ENCODE data around the gene RBP3.

The RBP3 gene

DNA sequence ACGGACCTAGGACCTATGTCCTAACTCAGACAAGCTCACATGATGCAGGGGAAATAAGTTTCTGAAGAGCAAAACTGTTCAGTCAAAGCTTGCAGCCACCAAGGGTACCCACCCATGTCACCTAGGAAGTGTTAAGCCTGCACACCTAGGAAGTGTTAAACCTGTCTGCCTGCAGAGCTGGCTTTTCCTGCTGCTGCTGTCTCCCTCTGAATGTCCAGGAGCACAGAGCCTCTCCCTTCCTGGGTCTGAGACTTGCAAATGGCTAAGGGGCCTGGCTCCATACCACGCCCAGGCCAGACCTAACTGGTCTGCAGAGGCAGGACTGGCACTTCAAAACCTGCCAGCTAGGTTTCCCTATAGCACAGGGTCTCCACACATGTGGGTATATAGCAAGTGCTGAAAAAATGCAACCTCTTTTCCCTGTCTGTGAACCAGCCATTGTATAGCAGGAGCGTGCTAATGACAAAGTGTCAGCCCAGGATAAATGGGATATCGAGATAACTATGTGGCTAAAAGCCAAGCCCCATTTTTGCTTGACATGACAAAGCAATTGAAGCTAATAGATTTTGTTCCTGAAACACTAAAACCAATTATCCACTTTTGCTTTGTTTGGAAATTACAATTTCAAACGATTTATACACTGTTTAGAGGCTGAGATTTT is 24.4 kb upstream of the RBP3 start:
- H3K27ac Mint-ChIP-seq, result no peak overlapping the region

DNA sequence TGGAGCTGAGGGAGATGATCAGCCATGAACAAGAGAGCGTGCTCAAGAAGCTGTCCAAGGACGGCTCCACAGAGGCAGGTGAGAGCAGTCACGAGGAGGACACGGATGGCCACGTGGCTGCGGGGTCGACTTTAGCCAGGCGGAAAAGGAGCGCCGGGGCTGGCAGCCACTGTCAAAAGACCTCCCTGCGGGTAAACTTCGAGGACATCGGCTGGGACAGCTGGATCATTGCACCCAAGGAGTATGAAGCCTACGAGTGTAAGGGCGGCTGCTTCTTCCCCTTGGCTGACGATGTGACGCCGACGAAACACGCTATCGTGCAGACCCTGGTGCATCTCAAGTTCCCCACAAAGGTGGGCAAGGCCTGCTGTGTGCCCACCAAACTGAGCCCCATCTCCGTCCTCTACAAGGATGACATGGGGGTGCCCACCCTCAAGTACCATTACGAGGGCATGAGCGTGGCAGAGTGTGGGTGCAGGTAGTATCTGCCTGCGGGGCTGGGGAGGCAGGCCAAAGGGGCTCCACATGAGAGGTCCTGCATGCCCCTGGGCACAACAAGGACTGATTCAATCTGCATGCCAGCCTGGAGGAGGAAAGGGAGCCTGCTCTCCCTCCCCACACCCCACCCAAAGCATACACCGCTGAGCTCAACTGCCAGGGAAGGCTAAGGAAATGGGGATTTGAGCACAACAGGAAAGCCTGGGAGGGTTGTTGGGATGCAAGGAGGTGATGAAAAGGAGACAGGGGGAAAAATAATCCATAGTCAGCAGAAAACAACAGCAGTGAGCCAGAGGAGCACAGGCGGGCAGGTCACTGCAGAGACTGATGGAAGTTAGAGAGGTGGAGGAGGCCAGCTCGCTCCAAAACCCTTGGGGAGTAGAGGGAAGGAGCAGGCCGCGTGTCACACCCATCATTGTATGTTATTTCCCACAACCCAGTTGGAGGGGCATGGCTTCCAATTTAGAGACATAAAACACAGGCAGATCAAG is 22.6 kb upstream of the RBP3 start:
- Mint-ChIP-seq H3K27ac (no peak overlapping the region), H3K4me1 (ENCODE audit: low read depth) (no peaks in the 10 kb centered on the region), H3K27me3 (ENCODE audit: low read depth) (no peaks in the 10 kb centered on the region), H3K4me3 (no peak overlapping the region), H3K9me3 (peaks cover 6% of the 10 kb centered on the region), H3K36me3 (ENCODE audit: low read depth) (no peaks in the 10 kb centered on the region)

More for the DNA sequence above, 24.4 kb upstream of the RBP3 start:
- Mint-ChIP-seq H3K27me3 (ENCODE audit: low read depth) (peaks cover under 1% of the 10 kb centered on the region), H3K4me1 (ENCODE audit: low read depth) (no peaks in the 10 kb centered on the region), H3K9me3 (peaks cover 6% of the 10 kb centered on the region), H3K4me3 (no peak overlapping the region), H3K36me3 (ENCODE audit: low read depth) (no peaks in the 10 kb centered on the region)

DNA sequence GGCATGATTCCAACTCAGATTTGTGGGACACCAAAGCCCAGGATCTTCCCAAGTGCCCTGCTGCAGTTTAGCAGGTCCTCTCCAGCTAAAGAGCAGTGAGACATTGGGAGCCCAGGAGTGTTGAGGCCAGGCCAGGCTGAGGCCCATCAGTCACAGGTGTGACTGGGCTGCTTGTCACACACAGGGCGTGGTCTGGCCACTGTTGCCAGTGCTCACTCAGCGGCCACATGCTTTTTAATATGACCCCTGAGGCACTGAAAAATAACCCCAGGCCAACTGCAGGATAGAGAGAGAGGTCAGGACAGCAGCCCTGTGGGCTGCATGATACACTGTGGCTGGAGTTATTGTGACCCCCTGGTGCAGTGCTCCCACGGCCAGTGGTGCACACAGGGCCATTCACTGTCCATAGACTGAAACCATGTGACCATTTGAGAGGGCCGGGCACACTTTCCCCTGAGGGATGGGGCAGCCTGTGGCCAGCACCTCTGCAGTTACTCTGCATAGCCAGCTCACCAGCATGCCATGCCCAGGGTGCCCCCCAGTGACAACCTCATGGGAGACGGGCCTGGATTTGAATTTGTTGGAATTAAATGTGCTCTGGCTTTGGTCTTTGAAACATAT is 21.7 kb upstream of the RBP3 start:
- Mint-ChIP-seq H3K4me1 (ENCODE audit: low read depth) (no peaks in the 10 kb centered on the region), H3K27ac (no peak overlapping the region), H3K36me3 (ENCODE audit: low read depth) (no peaks in the 10 kb centered on the region), H3K9me3 (peaks cover 6% of the 10 kb centered on the region), H3K27me3 (ENCODE audit: low read depth) (no peaks in the 10 kb centered on the region), H3K4me3 (no peak overlapping the region)

DNA sequence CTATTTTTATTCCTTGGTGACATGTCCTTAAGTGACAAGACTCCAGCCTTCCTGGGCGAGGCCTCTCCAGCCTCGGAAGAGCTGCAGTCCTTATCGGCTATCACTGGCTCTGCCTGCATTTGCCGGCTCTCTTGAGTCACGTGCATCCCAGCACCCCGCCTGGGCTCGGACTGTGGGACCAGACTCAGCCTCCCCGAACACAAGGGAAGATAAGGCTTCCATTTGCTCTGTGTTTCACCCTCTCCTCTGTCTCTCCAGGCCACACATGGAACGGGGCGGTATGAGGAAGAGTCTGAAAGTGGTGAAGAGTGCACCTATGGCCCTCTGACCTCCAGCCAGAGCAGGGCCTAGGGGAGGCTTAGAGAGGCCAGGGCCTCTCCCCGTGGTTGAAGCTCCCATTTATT is 21.2 kb upstream of the RBP3 start:
- no peak overlapping the region for H3K27ac Mint-ChIP-seq

DNA sequence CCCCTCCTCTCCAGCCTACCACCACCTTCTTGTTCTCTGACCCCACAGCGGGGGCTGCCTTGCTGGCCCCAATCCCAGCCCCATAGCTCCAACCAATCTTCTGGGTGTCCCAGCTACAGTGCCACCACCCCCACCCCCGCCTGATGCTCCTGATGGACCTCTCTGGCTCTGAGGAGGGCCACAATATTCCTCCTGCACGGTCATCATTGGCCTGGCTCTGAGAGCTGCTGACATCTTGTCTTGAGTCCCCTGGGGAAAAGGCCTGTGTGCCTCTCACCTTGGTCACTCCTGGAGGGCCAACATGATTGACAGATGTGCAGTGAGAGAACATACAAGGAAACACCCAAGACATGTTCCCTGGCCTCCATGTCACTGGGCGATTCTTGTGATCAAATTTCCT is 18.3 kb upstream of the RBP3 start:
- Mint-ChIP-seq H3K27me3 (ENCODE audit: low read depth) (no peaks in the 10 kb centered on the region), H3K9me3 (peaks cover 6% of the 10 kb centered on the region), H3K36me3 (ENCODE audit: low read depth) (no peaks in the 10 kb centered on the region), H3K4me1 (ENCODE audit: low read depth) (no peaks in the 10 kb centered on the region), H3K27ac (no peak overlapping the region), H3K4me3 (no peak overlapping the region)

More for the DNA sequence above, 21.2 kb upstream of the RBP3 start:
- H3K9me3 Mint-ChIP-seq, result peaks cover 6% of the 10 kb centered on the region
- no peaks in the 10 kb centered on the region for H3K27me3 Mint-ChIP-seq (ENCODE audit: low read depth)
- H3K36me3 Mint-ChIP-seq (ENCODE audit: low read depth), result no peaks in the 10 kb centered on the region
- no peaks in the 10 kb centered on the region for H3K4me1 Mint-ChIP-seq (ENCODE audit: low read depth)
- H3K4me3 Mint-ChIP-seq, result no peak overlapping the region

DNA sequence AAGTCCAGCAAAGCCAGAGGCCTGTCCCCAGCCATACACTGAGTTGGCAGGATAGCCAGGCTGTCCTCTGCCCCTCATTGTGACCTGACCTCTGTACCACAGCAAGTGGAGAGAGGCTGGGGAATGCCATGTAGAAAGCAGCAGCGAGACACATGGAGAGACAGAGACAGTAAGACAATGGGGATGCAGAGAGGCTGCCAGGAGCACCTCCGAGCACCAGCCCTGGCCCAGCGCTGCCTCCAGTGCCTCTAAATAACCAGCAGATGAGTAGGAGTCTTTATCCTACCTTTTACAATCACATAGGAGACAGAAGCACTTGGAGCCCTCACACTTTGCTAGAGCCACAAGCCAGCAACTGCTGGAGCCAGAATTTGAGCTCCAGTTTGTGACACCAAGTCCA is 17.8 kb upstream of the RBP3 start:
- no peaks in the 10 kb centered on the region for H3K27me3 Mint-ChIP-seq (ENCODE audit: low read depth)
- H3K27ac Mint-ChIP-seq, result no peak overlapping the region
- no peaks in the 10 kb centered on the region for H3K36me3 Mint-ChIP-seq (ENCODE audit: low read depth)
- no peak overlapping the region for H3K4me3 Mint-ChIP-seq
- H3K4me1 Mint-ChIP-seq (ENCODE audit: low read depth), result no peaks in the 10 kb centered on the region
- H3K9me3 Mint-ChIP-seq, result peaks cover 6% of the 10 kb centered on the region

DNA sequence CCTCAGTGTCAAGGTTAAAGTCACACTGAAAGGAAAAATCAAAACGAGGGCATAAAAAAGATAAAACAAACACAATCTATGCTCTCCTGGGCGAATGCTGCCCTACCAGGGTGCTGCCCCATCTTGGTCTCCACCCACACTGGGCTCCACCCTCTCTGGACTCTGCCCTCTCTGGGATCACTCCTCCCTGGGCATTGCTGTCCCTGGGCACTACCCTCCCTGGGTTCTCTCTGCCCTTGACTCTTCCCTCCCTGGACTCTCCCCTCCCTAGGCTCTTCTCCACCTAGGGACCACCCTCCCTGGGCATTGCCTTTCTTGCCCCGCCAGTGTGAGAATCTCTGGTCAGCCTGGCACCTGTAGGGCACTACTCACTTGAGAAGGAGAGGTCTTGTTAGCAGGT is 17.4 kb upstream of the RBP3 start:
- Mint-ChIP-seq H3K4me1 (ENCODE audit: low read depth) (no peaks in the 10 kb centered on the region), H3K4me3 (no peak overlapping the region), H3K36me3 (ENCODE audit: low read depth) (no peaks in the 10 kb centered on the region), H3K27me3 (ENCODE audit: low read depth) (no peaks in the 10 kb centered on the region), H3K27ac (no peak overlapping the region), H3K9me3 (peaks cover 6% of the 10 kb centered on the region)

DNA sequence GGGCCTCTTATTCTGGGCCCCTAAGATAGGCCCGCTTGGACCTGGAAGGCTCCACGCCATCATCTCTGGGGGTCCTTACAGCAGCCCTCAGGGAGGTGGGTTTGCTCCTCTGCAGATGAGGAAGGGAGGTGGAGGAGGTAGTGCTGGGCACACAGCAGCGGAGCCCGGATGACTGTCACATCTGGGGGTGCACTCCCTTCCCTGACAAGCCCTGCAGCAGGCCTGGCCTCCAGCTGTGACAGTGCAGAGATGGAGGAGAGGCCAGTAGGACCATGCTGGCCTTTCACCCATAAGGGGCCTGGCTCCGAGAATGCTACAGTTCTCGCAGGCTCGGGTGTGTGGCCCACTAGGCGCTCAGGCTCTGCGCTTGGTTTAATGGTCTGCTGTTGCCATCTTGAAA is 16.7 kb upstream of the RBP3 start:
- no peaks in the 10 kb centered on the region for H3K36me3 Mint-ChIP-seq (ENCODE audit: low read depth)
- no peaks in the 10 kb centered on the region for H3K27me3 Mint-ChIP-seq (ENCODE audit: low read depth)
- H3K4me1 Mint-ChIP-seq (ENCODE audit: low read depth), result no peaks in the 10 kb centered on the region
- no peak overlapping the region for H3K4me3 Mint-ChIP-seq
- no peak overlapping the region for H3K27ac Mint-ChIP-seq
- H3K9me3 Mint-ChIP-seq, result peaks cover 6% of the 10 kb centered on the region

DNA sequence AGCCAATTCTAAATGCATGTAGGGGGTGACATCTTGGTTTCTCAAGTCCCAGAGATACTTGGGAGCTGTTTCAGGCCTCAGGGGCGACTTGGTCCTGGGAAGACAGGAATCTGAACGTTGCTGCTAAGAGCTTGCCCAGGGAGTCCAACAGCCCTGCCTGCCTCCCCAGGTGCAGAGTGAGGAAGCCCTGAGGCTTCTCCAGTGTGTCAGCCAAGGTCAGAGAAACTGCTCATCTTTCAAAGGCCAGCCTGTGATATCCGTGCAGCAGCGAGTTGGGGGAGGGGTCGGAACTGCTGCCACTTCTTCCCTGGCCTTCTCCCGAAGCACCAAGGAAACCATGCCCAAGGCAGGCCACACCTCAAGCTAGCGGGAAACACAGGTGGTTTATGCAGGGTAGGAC is 16.2 kb upstream of the RBP3 start:
- no peak overlapping the region for H3K27ac Mint-ChIP-seq
- no peaks in the 10 kb centered on the region for H3K36me3 Mint-ChIP-seq (ENCODE audit: low read depth)
- H3K9me3 Mint-ChIP-seq, result peaks cover 6% of the 10 kb centered on the region
- no peaks in the 10 kb centered on the region for H3K4me1 Mint-ChIP-seq (ENCODE audit: low read depth)
- H3K4me3 Mint-ChIP-seq, result no peak overlapping the region
- H3K27me3 Mint-ChIP-seq (ENCODE audit: low read depth), result peaks cover 1% of the 10 kb centered on the region

DNA sequence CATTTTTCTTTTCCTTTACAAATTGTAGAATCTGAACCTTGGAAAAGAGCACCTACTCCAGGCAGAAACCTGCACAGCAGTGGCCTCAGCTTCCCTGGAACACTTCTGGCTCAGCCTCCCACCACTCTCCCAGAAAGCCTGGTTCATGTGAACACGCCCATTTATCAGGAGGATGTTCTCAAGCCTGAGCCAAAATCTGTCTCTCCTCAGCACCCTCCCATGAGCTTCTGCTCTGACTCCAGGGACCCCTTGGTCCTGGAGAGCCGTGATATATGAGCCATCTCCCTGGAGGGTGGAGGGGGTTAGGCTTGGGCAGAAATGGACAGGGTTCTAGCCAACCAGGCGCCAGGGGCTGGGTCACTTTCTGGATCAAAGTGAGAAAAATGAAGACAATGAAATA is 15.8 kb upstream of the RBP3 start:
- Mint-ChIP-seq H3K4me1 (ENCODE audit: low read depth) (no peaks in the 10 kb centered on the region), H3K9me3 (peaks cover 6% of the 10 kb centered on the region), H3K4me3 (no peak overlapping the region), H3K27ac (no peak overlapping the region), H3K36me3 (ENCODE audit: low read depth) (no peaks in the 10 kb centered on the region), H3K27me3 (ENCODE audit: low read depth) (peaks cover 4% of the 10 kb centered on the region)

DNA sequence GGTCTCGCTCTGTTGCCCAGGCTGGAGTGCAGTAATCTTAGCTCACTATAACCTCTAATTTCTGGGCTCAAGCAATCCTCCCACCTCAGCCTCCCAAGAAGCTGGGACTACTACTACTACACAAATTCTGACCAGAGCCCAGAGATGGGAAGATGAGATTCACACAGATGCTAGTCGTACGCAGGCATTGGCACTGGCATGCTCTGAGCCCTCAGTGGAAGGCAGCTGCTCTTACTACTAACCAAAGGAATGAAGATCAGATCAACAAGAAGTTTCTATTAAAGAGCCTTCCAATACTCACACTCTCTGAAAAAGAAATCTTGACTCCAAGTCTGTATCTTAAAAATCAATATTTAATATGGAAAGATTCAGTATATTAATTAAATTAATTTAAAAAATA is 15.2 kb upstream of the RBP3 start:
- peaks cover 2% of the 10 kb centered on the region for H3K9me3 Mint-ChIP-seq
- no peak overlapping the region for H3K27ac Mint-ChIP-seq
- H3K27me3 Mint-ChIP-seq (ENCODE audit: low read depth), result peaks cover 4% of the 10 kb centered on the region
- no peak overlapping the region for H3K4me3 Mint-ChIP-seq
- no peaks in the 10 kb centered on the region for H3K4me1 Mint-ChIP-seq (ENCODE audit: low read depth)
- no peaks in the 10 kb centered on the region for H3K36me3 Mint-ChIP-seq (ENCODE audit: low read depth)

DNA sequence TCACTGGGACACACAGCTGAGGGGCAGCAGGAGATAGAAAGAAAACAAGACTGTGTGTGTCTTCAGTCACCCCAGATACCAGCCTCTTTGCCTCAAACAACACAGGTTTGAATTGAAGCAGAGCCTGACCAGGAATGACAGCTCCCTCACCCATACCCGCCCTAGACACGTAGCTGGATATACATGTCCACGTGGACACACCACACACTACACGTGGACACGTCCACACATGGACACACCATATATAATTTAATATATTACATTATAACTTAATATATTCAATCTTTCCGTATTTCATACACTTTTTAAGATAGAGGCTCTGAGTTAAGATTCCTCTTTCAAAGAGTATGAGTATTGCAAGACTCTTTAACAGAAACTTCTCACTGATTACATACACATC is 14.6 kb upstream of the RBP3 start:
- H3K4me1 Mint-ChIP-seq (ENCODE audit: low read depth), result no peaks in the 10 kb centered on the region
- H3K27ac Mint-ChIP-seq, result no peak overlapping the region
- no peak overlapping the region for H3K4me3 Mint-ChIP-seq
- H3K27me3 Mint-ChIP-seq (ENCODE audit: low read depth), result peaks cover 4% of the 10 kb centered on the region
- no peaks in the 10 kb centered on the region for H3K9me3 Mint-ChIP-seq
- H3K36me3 Mint-ChIP-seq (ENCODE audit: low read depth), result no peaks in the 10 kb centered on the region

DNA sequence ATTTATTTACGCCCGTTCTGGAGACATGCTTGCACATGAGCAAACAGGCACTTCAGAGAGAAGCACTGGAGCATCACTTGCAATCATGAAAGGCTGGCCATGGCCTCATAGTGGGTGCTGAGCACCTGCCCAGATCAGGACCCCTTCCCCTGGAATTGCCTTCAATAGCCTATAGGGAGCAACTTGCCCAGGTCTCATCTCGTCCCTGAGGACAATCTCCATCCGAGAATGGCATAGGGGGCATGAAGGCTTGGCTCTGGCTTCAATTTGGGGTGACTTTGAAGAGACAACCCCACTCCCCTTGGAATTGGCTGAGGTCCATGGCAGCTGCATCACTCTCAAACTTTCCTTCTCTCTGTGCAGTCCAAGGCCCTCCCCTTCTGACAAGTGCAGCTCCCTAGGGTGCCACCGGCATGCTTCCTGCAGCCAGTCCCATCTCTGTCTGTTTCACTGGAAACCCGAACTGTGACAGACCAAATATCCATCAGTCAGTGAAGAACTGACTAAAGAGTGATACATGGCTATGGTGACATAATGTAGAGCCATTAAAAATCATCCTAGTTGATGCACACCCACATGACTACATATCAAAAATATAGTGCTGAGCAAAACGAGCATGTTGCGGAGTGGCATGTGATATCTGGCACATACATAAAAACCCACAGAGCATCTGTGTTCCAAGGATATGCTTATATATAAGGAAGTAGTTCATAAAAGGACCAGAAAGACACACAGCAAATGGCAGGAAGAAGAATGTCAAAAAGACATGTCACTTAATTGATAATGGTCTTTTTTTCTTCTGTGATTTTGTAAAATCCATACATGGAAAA is 13.5 kb upstream of the RBP3 start:
- H3K4me3 Mint-ChIP-seq, result no peak overlapping the region
- H3K4me1 Mint-ChIP-seq (ENCODE audit: low read depth), result no peaks in the 10 kb centered on the region
- H3K9me3 Mint-ChIP-seq, result no peaks in the 10 kb centered on the region
- no peaks in the 10 kb centered on the region for H3K36me3 Mint-ChIP-seq (ENCODE audit: low read depth)
- no peak overlapping the region for H3K27ac Mint-ChIP-seq
- peaks cover 4% of the 10 kb centered on the region for H3K27me3 Mint-ChIP-seq (ENCODE audit: low read depth)

DNA sequence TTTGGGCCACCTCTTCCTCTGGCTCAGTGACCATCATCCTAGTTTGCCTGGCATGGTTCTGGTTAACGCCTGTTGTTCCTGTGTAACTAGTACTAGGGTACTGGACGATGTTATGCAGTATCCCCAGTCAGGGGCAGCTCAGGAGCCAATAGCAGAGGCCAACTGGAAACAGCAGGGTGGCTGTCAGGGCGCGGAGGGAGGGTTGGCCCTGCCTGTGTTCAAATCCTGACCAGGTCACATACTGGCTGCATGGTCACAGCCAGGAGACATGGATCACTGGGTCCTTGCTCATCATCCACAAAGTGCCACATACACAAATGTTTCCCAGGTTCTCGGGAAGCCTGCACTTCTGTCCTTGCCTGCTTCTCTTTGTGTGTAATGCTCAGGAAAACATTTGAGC is 12.3 kb upstream of the RBP3 start:
- H3K36me3 Mint-ChIP-seq (ENCODE audit: low read depth), result no peaks in the 10 kb centered on the region
- H3K4me3 Mint-ChIP-seq, result no peak overlapping the region
- H3K27me3 Mint-ChIP-seq (ENCODE audit: low read depth), result peaks cover 4% of the 10 kb centered on the region
- no peaks in the 10 kb centered on the region for H3K4me1 Mint-ChIP-seq (ENCODE audit: low read depth)
- H3K9me3 Mint-ChIP-seq, result no peaks in the 10 kb centered on the region
- no peak overlapping the region for H3K27ac Mint-ChIP-seq

Measured in T-helper 1 cell treated with Interleukin-12 subunit alpha and Interleukin-12 subunit beta and Interleukin-4 antibody, amounts not matched to agents 30 μg/mL and 1 μg/mL, for 36 hours (primary cell).